MM.1S (cell line): ENCODE results near the gene RALGDS.

Source experiments
- CTCF ChIP-seq: fragments of 300-600 bp; sonication (generic); IDR thresholded peaks from 2 replicates; pipeline ENCODE4 v1.5.1; 2016; ENCODE audit warnings: antibody characterized with exemption, low read length, mixed read lengths
- EZH2phosphoT487 ChIP-seq: fragments of 300-600 bp; sonication (generic); IDR thresholded peaks from 2 replicates; pipeline ENCODE4 v1.6.1; 2018; ENCODE audit warnings: antibody characterized with exemption, low read length

GRCh38 chr9:133153227-133154096 lies 32.4 kb upstream of the RALGDS start:
- TF ChIP-seq CTCF, result no peak
- TF ChIP-seq EZH2phosphoT487, result no peak
